Measurements from ENCODE around the gene RAMP3. TPM values are rescaled to one million over a fixed set of nuclear protein-coding genes. Genes with fewer than 3 reads are reported as not detected.
A peak's percentile ranks its signal among the peaks of the same experiment; 100 is the strongest.

RAMP3 gene
- total and polyA plus RNA-seq, 7 donors, result 2.5 to 57.8 (median 26.0) TPM

GRCh38 chr7:45155357-45155900, 2.2 kb upstream of the RAMP3 start:
- WGBS, 2 donors, result 82 to 94% methylated on average over 9 of the region's 9 CpGs
- intact Hi-C loops (cut with DNase I), result no loop called here

GRCh38 chr7:45155941-45156340, 1.6 kb upstream of the RAMP3 start:
- H3K27me3 ChIP-seq, result peaks cover 8 to 34% (median 18%) of the 10 kb centered on the region in 3 donors

More at GRCh38 chr7:45155357-45155900, 2.2 kb upstream of the RAMP3 start:
- peaks cover 8 to 34% (median 18%) of the 10 kb centered on the region in 3 donors for H3K27me3 ChIP-seq
- no peaks in the 10 kb centered on the region for H3K36me3 ChIP-seq
- TF ChIP-seq POLR2AphosphoS5 (IDR thresholded peaks at IDR 0.05), result no peak
- TF ChIP-seq EP300 (IDR thresholded peaks at IDR 0.05), result no peak
- no peak for TF ChIP-seq CTCF (IDR thresholded peaks at IDR 0.05)
- TF ChIP-seq POLR2A (IDR thresholded peaks at IDR 0.05), result no peak
- no peak overlapping the region for H3K4me3 ChIP-seq
- H3K9me3 ChIP-seq, result no peaks in the 10 kb centered on the region
- peaks cover 0 to 10% (median 7%) of the 10 kb centered on the region in 4 donors for H3K4me1 ChIP-seq
- peak; percentile 55 for DNase-seq
- H3K27ac ChIP-seq, result no peak overlapping the region

GRCh38 chr7:45156516-45157272, 897 bp upstream of the RAMP3 start:
- intact Hi-C loops (cut with DNase I), result no loop called here
- Histone ChIP-seq H3K9me3 (no peaks in the 10 kb centered on the region), H3K36me3 (no peaks in the 10 kb centered on the region), H3K4me3 (peak overlapping the region in 1 of 4 donors; percentile 39), H3K27me3 (peaks cover 8 to 34% (median 18%) of the 10 kb centered on the region in 3 donors), H3K4me1 (peaks cover 0 to 10% (median 7%) of the 10 kb centered on the region in 4 donors), H3K27ac (no peak overlapping the region)
- WGBS, 2 donors, result 68 to 85% methylated on average over 8 of the region's 8 CpGs
- DNase-seq, result peak; percentile 30
- TF ChIP-seq POLR2AphosphoS5 (IDR thresholded peaks at IDR 0.05) (no peak), CTCF (IDR thresholded peaks at IDR 0.05) (no peak), POLR2A (IDR thresholded peaks at IDR 0.05) (no peak), EP300 (IDR thresholded peaks at IDR 0.05) (no peak)

More at GRCh38 chr7:45155941-45156340, 1.6 kb upstream of the RAMP3 start:
- WGBS, 2 donors, result 87% methylated on average over 4 of the region's 4 CpGs
- Histone ChIP-seq H3K4me3 (no peak overlapping the region), H3K4me1 (peaks cover 0 to 10% (median 7%) of the 10 kb centered on the region in 4 donors), H3K27ac (no peak overlapping the region), H3K9me3 (no peaks in the 10 kb centered on the region), H3K36me3 (no peaks in the 10 kb centered on the region)
- intact Hi-C loops (cut with DNase I), result no loop called here
- no peak for TF ChIP-seq EP300 (IDR thresholded peaks at IDR 0.05)
- TF ChIP-seq POLR2AphosphoS5 (IDR thresholded peaks at IDR 0.05), result no peak
- no peak for TF ChIP-seq POLR2A (IDR thresholded peaks at IDR 0.05)
- TF ChIP-seq CTCF (IDR thresholded peaks at IDR 0.05), result no peak
- peak; percentile 37 for DNase-seq

- H3K27ac ChIP-seq, result peak overlapping the region in 2 of 4 donors; percentile 37 to 57
Measured at GRCh38 chr7:45157286-45157652, 322 bp upstream of the RAMP3 start.

More at GRCh38 chr7:45157286-45157652, 322 bp upstream of the RAMP3 start:
- DNase-seq, result peak; percentile 55
- H3K36me3 ChIP-seq, result no peaks in the 10 kb centered on the region
- WGBS, 2 donors, result 10 to 14% methylated on average over 14 of the region's 14 CpGs
- peaks cover 0 to 10% (median 7%) of the 10 kb centered on the region in 4 donors for H3K4me1 ChIP-seq
- no peaks in the 10 kb centered on the region for H3K9me3 ChIP-seq
- no peak for TF ChIP-seq POLR2A (IDR thresholded peaks at IDR 0.05)
- no peak for TF ChIP-seq POLR2AphosphoS5 (IDR thresholded peaks at IDR 0.05)
- TF ChIP-seq CTCF (IDR thresholded peaks at IDR 0.05), result no peak
- no peak for TF ChIP-seq EP300 (IDR thresholded peaks at IDR 0.05)
- peak overlapping the region in 3 of 4 donors; percentile 30 to 40 (median 39) for H3K4me3 ChIP-seq
- peaks cover 8 to 34% (median 18%) of the 10 kb centered on the region in 3 donors for H3K27me3 ChIP-seq
- intact Hi-C loops (cut with DNase I), result no loop called here
